Upper lobe of left lung (tissue), 4 donors: ENCODE results near the gene CTU1.

Source experiments
- EP300 ChIP-seq, 4 donors: sonication (generic); formaldehyde crosslinking; IDR thresholded peaks; one replicate each; pipeline ENCODE4 v1.5.1; 2017; ENCODE audit warnings: antibody characterized with exemption in 4 of 4, control low read depth in 2 of 4
- POLR2A ChIP-seq, 4 donors: fragments of 450-650 bp; IDR thresholded peaks; one replicate each; pipeline ENCODE4 v1.5.1; 2016 to 2017; ENCODE audit warnings: antibody characterized with exemption in 4 of 4, mild to moderate bottlenecking in 2 of 4
- TF ChIP-seq, protein P1 (sequence below), 6 experiments: fragments of 450-650 bp in 4 of 6; fragments of 200-600 bp in 2 of 6; sonication (generic) in 2 of 6; IDR thresholded peaks; one replicate each; pipeline ENCODE4 v1.5.1; 2016 to 2019; ENCODE audit warnings: antibody characterized with exemption in 6 of 6

DNA sequence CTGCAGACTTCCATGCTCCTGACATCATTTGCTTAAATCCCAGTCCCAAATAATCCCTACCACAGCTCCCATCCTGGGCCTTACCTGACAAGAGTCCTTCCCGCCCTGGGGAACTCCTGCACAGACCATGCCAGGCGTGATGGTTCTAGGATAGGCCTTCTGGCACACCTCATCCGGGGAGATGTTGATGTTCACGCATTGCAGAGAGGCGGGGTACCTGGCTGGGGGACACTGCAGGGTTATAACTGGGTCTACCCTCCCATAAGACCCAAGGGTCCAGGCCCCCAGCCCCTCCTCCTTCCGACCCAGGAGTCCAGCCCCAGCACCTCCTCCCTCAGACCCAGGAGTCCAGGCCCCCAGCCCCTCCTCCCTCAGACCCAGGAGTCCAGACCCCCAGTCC is 29.5 kb downstream of the CTU1 start:
- TF ChIP-seq POLR2A (IDR thresholded peaks at IDR 0.05) (no peak), EP300 (IDR thresholded peaks at IDR 0.05) (no peak)
- TF ChIP-seq, protein P1, sequence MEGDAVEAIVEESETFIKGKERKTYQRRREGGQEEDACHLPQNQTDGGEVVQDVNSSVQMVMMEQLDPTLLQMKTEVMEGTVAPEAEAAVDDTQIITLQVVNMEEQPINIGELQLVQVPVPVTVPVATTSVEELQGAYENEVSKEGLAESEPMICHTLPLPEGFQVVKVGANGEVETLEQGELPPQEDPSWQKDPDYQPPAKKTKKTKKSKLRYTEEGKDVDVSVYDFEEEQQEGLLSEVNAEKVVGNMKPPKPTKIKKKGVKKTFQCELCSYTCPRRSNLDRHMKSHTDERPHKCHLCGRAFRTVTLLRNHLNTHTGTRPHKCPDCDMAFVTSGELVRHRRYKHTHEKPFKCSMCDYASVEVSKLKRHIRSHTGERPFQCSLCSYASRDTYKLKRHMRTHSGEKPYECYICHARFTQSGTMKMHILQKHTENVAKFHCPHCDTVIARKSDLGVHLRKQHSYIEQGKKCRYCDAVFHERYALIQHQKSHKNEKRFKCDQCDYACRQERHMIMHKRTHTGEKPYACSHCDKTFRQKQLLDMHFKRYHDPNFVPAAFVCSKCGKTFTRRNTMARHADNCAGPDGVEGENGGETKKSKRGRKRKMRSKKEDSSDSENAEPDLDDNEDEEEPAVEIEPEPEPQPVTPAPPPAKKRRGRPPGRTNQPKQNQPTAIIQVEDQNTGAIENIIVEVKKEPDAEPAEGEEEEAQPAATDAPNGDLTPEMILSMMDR (IDR thresholded peaks at IDR 0.05): no peak
